ENCODE results near the gene GNA12. TPM values are rescaled to one million over a fixed set of nuclear protein-coding genes. Genes with fewer than 3 reads are reported as not detected.

The GNA12 gene
- total RNA-seq, 1 donor from 2014 or later, result 46.7 TPM

DNA sequence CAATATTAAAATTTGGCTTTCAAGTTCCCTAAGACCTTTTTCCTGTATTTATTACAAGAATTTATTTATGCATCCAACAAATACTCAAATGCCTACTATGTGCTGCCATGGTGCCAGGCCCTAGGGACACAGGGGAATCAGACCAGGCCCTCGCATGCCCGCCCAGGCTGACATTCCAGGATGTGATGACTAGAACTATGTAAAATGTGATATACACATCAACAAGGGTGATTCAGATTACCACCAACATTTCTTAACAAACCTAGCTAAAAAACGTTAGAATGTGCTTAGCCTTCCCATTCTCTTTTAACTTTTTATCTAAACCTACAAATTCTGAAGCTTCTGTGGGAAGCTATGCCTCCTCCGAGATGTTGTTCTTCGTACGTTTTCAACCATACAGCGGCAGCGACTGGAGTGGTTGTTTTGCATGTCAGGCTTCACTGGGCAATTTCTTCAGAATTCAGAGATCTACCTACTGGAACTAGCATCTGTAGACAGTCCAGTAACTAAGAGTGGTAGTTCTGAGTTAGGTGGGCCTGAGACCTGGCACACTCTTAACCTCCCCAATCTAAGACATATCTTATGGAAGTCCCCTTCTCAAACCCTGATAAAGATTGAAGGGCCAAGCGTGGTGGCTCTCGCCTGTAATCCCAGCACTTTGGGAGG lies 22.1 kb downstream of the GNA12 start:
- ATAC-seq (no peak), DNase-seq (ENCODE audit: low spot score) (no peak)
- intact Hi-C loops (cut with DNase I), result loop anchor here (10.0 kb wide), 1 partner anchor 107 kb away; no protein-coding TSS in a partner anchor

DNA sequence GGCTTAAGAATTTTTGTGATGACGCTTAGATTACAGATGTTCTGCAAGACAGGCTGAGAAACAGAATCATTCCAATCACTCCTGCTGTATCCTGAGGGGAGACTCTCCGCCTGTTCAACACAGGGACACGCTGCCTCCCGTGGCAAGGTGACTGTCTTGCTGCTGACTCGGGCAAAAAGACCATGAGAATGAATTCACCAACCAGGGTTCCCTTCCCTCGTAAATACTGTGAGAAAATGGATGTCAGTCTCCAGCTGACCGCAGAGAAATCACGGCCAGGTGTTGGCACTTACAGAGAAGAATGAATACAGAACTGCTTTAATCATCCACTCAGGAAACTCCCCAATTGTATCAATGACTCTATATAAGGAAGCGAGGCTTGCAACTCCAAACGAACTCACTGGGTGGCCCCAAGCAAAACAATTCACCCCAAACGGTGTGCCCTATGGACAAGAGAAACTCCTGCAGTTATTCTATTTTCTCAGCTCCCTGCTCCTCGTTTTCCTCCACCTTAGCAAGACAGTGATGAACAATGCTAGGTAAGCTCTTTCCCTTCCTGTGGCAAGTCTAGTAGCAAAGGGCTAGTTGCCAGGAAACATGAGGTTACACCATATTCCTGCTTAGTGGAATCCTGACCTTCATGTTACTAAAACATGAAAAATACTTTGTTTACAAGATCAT lies 22.8 kb downstream of the GNA12 start:
- DNase-seq (ENCODE audit: low spot score) (no peak), ATAC-seq (no peak)
- intact Hi-C loops (cut with DNase I), result loop anchor here (10.0 kb wide), 1 partner anchor 106 kb away; no protein-coding TSS in a partner anchor

DNA sequence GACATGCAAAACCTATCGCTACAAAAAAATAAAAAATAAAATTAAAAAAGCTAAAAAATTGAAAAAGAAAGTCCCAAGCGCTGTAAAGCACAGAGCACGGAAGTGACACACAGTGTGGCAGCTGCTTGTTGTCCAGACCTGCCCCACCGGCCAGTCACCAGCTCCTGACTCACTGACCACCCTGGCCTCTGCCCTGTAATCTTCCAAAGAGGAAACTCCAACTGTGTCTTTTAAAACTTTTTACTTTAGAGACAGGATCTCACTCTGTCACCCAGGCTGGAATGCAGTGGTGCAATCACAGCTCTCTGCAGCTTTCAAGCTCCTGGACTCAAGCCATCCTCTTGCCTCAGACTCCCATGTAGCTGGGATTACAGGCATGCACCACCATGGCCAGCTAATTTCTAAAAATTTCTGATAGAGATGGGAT lies 23.6 kb downstream of the GNA12 start:
- ATAC-seq (peak; percentile 83), DNase-seq (ENCODE audit: low spot score) (no peak)
- intact Hi-C loops (cut with DNase I), result loop anchor here (10.0 kb wide), 1 partner anchor 106 kb away; no protein-coding TSS in a partner anchor

DNA sequence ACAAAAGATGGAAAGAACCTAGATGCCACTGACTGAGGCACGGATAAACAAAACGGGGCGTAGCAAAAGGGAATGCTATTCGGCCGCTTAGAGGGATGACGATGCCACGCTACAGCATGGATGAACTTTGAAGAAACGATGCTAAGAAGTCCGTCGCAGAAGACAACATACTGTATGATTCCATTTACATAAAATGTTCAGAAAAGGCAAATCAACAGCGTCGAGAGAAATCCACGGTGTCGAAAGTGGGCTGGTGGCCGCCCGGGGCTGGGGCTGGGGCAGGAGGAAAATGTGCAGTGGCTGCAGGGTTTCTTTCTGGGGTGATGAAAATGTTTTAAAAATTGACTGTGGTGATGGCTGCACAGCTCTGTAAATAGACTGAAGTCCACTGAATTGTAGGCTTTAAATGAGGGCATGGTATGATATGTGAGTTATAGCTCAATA lies 24.1 kb downstream of the GNA12 start:
- intact Hi-C loops (cut with DNase I), result loop anchor here (10.0 kb wide), 1 partner anchor 105 kb away; no protein-coding TSS in a partner anchor
- no peak for ATAC-seq

DNA sequence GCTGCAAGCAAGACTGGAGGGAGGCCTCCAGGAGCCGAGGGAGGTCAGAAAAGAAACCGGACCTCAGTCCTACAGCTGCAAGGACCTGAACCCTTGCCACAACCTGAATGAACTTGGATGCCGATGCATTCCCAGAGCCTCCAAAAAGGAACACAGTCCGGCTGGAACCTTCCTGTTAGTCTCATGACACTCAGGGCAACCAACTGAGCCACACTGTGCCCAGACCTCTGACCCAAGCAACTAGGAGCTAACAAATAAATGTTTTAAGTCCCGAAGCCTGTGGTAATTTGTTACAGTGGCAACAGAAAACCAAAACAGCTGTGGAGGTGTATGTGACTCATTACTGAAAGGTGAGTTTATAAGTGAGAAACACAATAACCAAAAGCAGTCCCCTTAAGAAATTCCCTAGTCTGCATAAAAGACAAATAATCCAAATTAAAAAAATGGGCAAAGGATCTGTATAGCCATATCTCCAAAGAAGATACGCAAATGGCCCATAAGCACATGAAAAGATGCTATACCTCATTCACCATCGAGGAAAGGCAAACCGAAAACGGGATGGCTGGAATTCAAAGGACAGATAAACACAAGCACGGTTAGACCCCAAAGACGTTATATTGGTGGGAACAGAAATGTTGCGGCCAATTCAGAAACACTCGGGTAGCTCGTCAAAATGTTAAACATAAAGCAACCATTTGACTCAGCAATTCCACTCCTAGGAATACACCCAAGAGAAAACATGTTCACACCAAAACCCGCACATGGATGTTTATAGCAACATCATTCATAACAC lies 24.8 kb downstream of the GNA12 start:
- DNase-seq (ENCODE audit: low spot score), result no peak
- intact Hi-C loops (cut with DNase I), result no loop called here
- ATAC-seq, result no peak

More for the DNA sequence above, 24.1 kb downstream of the GNA12 start:
- DNase-seq (ENCODE audit: low spot score), result no peak

DNA sequence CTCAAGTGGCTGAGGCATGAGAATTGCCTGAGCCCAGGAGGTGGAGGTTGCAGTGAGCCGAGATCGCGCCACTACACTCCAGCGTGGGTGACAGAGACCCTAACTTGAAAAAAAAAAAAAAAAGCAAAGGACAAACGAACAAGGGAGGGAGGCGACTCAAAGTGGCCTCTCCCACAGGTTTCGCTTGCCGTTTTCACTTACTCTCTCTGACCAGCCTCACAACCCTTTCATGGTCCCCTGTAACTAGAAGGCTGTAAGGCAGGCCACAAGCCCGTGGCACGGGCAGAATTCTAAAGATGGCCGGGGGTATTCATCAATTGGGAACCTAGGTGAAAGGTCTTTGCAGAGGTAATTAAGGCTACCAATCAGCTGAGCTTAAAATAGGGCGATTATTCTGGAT lies 25.5 kb downstream of the GNA12 start:
- no peak for ATAC-seq
- no peak for DNase-seq (ENCODE audit: low spot score)
- intact Hi-C loops (cut with DNase I), result no loop called here

DNA sequence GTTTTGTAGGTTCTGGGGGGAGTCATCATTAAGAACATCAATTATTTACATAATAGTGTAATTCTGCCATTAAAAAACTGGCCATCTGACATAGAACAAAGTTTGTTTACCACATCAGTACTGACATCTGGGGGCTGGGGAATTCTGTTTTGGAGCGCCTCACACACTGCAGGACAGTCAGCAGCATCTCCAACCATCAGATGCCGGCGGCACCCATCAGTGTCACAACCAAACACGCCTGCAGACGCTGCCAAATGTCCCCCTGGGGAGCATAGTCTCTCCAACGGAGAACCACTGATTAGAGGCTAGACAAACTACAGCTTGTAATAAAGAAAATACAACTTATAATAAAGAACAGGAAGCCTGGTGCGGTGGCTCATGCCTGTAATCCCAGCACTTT lies 26.0 kb downstream of the GNA12 start:
- ATAC-seq, result peak; percentile 28
- DNase-seq (ENCODE audit: low spot score), result no peak
- intact Hi-C loops (cut with DNase I), result no loop called here

DNA sequence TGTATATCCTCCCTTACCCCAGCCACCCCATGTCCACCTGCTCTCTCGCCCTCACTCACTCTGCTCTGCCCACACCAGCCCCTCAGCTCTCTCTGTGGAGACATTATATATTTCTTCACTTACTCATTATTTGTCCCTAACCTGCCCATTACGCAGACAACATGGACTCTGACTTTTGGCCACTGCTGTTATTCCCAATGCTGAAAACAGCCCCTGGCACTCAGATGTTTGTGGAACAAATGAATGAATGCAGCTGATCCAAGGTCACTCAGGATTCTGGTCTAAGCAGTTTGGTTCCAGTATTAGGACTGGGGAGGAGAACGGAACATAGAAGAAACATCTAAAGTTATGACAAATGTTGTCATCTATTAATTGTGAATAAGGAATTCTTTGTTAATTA lies 26.7 kb downstream of the GNA12 start:
- DNase-seq (ENCODE audit: low spot score) (no peak), ATAC-seq (no peak)
- intact Hi-C loops (cut with DNase I), result no loop called here

DNA sequence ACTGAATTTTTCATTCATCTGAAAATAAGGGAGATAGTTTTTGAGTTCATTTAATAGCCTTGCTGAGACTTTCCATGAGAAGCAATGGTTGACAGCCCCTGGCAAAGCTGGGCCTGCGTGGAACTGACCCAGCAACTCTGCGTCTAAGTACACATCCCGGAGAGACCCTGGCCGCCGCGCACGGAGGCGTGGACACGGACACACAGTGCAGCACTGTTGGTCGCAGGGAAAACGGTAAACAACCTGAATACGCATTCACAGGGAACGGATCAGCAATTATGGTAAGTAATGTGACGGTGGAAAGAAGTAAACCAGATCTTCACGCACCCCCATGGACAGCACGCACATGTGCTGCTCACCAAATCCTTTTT lies 28.2 kb downstream of the GNA12 start:
- ATAC-seq (no peak), DNase-seq (ENCODE audit: low spot score) (no peak)
- intact Hi-C loops (cut with DNase I), result no loop called here

DNA sequence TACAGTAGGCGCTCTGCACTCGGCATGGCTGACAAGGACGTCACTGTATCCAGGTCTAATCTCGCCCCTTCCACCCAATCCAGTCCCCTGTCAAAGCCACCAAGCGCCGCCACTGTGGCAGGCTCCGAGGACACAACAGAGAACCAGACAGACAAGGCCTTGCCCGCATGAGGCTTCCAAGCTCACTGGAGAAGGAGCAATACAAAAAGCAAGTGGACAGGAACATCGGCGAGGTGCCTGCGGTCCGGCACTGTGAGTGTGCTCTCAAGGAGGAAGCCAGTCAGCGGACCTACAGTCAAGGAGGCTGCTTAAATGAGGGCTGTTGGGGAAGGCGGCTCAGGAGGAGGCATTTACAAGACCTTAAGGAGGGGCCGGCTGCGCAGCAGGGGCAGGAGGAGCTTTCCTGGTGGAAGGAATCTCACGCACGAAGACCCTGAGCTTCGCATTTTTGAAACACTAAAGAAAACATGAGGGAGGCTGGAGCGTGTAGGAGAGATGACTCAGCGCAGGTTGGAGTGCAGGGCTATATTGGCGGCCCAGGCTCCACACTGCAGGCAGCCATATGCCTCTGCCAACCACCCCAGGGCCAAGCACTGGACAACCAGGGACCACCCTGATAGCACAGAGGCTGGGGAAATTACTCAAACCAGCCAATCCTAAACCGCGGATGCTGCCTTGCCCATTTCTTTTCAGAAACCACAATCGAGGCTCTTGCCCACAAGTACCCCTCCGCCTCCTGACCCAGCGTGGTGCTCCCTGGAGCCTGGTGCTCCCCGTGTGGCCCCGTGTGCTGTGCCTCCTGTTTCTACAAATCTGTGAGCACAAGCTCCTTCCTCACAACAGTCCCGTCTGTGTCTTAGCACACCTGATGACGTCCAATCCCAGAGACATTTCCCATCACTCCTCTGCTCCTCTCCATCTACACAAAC lies 28.9 kb downstream of the GNA12 start:
- no peak for DNase-seq (ENCODE audit: low spot score)
- no peak for ATAC-seq
- intact Hi-C loops (cut with DNase I), result no loop called here

DNA sequence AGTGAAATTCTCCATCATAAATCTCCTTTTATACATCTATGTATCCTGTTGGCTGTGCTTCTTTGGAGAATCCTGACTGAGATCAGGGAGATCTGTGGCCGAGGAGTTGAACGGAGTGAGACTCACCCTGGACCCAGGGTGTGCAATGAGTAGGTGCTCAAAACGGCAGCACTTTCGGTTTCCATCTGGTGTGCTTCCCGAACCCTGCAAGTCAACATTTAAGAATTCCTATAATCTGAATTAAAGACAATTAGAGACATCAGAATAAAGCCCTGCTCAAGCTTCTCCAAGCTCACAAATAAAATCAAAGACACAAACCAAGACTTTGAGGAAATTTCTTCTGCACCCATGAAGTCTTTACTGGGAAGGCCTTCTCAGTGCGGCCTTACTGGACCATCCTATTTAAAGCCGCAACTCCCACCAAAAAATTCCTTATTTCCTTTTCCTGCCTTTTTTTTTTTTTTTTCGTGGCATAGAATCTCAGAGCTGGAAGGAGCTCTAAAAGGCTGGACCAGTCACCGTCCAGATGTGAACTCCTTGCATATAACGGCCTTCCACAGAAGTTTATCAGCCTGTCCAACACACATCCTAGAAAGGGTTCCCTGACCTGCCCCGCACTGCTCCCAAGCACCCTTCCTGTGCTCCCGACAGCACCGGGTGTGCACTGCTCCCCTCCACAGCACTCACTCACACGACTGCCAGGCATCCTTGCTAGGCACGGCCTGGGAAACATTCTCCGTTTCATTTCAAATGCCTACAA lies 29.7 kb downstream of the GNA12 start:
- DNase-seq (ENCODE audit: low spot score) (no peak), ATAC-seq (no peak)
- intact Hi-C loops (cut with DNase I), result no loop called here

DNA sequence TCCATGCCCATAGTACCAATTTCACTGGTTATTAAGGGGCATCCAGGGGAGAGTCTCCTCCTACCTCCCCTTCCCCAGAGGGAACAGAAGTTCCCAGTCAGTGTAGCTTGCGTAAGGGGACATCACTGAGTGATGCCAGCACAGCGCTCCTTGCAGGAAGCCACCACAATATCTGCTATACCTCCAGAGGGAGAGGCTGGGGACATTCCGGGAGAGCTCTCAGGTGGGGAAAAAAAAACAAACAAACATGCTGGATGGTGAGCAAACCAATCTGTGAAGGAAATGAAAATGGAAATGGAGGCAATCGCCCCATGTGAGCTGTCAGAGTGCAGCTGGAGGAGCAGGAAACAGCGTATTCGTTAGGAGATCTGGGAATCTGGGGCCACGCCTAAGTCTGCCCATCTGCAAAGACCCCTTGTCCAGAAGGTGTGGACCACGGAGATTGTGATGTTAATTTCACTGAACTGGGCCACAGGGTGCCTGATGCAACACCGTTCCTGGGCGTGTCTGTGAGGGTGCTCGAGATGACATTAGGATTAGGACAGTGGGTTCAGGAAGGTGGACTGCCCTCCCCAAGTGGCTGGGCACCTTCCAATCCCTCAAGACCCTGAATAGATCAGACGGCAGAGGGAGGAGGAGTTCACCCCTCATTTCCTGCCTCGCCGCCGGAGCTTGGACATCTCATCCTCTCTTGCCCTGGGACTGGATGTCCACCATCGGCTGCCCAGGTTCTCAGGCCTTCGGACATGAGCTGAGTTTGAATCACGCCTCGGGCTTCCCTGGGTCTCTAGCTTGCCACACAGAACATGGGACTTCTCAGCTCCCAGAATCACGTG lies 30.5 kb downstream of the GNA12 start:
- DNase-seq (ENCODE audit: low spot score), result no peak
- intact Hi-C loops (cut with DNase I), result no loop called here
- ATAC-seq, result no peak

DNA sequence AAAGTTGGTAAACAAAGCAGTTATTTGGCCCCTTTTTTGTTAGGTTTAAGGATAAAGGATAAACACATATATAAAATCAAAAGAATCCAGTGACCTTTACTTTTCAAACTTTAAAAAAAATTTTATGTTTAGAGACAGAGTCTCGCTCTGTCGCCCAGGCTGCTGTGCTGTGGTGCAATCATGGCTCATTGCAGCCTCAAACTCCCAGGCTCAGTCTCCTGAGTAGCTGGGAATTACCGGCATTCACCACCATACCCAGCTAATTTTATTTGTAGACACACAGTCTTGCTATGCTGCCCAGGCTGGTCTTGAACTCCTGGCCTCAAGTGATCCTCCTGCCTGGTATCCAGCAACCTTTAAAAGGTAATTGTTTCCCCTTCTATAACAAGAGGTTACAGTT lies 31.3 kb downstream of the GNA12 start:
- no peak for ATAC-seq
- no peak for DNase-seq (ENCODE audit: low spot score)
- intact Hi-C loops (cut with DNase I), result no loop called here

DNA sequence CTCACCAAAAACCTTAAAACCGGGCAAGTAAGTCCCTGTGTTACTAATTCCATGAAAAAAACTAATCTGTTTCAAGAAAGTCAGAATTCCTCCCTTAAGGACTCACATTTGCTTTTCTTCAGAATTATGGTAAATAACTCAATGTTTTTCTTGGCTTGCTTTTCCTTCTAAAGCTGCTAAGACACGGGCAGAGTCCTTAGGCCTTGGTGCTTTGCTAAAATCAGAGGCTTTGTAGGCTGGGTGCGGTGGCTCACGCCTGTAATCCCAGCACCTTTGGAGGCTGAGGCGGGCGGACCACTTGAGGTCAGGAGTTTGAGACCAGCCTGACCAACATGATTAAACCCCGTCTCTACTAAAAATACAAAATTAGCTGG lies 32.0 kb downstream of the GNA12 start:
- ATAC-seq (peak; percentile 55), DNase-seq (ENCODE audit: low spot score) (no peak)
- intact Hi-C loops (cut with DNase I), result no loop called here

DNA sequence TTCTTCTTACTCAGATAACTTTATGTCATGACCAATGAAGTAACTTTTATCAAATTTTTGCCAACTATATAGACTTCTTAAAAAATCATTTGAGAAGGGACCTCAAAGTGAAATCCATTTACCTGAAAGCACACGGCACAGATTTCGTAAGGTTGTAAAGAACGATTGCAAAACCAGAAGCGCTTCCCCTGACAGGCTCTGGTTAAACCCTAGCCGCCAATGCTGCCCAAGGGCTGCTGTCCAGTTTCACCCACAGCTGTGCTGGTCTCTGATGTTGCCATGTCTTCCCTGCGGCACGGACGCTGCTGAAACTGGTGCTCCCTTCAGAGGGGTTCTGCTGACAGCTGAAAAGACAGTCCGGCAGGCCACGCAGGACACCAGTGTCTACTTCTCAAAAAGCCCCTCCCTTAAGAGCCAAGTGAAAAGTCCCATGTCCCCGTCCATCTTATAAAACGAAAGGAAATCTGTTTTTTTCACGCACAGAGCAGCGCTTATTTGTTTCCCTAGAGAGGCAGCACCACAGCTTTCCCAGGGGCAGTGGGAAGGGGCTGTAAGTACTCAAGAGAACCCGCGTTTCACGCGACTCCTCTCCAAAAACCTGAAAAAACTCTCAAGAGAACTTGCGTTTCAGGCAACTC lies 32.5 kb downstream of the GNA12 start:
- intact Hi-C loops (cut with DNase I), result no loop called here
- ATAC-seq (peak; percentile 78), DNase-seq (ENCODE audit: low spot score) (no peak)

DNA sequence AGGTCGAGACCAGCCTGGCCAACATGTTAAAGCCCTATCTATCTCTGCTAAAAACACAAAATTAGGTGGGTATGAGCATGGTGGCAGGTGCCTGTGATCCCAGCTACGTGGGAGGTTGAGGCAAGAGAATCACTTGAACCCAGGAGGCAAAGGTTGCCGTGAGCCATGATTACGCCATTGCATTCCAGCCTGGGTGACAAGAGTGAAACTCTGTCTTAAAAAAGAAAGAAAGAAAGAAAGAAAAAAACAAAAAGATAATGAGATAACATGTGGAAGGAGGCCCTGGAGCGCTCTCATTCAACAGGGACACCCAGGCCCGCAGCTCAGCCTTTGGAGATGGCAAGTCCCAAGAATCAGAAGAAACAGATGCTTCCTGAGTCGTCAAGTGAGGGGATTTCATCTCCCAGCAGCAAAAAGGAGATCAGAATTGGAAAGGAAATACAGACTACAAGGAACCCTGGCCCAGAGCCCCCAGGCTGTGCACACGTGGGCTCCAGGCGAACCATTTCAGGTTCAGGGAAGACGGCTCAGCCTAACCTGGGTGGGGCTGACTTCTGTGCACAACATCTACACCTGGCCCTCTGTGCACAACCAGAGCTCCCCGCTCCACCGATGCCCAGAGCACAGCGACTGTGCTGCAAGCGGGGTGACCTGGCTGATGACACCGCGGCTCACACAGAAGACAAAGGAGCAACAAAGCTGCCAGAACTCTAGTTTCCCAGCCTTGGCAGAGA lies 33.3 kb downstream of the GNA12 start:
- peak; percentile 35 for ATAC-seq

More for the DNA sequence above, 33.3 kb downstream of the GNA12 start:
- intact Hi-C loops (cut with DNase I), result no loop called here
- no peak for DNase-seq (ENCODE audit: low spot score)
